Vagina (tissue), 2 donors: ENCODE data around the gene TRMT2A. TPM values are rescaled to one million over a fixed set of nuclear protein-coding genes. Genes with fewer than 3 reads are reported as not detected.

ENCODE experiments used
- DNase-seq, 2 donors: peaks; one replicate each; pipeline ENCODE4 v3.0.0-alpha.2; 2017; ENCODE audit errors: extremely low spot score in 2 of 2
- H3K27ac ChIP-seq: fragments of 200-600 bp; sonication (generic); one replicate; pipeline ENCODE4 v1.5.1; 2019
- H3K27me3 ChIP-seq: fragments of 200-600 bp; sonication (generic); one replicate; pipeline ENCODE4 v1.5.1; 2019
- H3K36me3 ChIP-seq, 2 donors: fragments of 200-600 bp; sonication (generic); one replicate each; pipeline ENCODE4 v1.5.1; 2017 to 2019
- H3K4me1 ChIP-seq: fragments of 200-600 bp; sonication (generic); one replicate; pipeline ENCODE4 v1.5.1; 2019
- H3K4me3 ChIP-seq, 2 donors: fragments of 200-600 bp; sonication (generic); 1 replicate in 1 of 2; 2 replicates in 1 of 2; pipeline ENCODE4 v1.5.1; 2016 to 2019
- H3K9me3 ChIP-seq: fragments of 200-600 bp; sonication (generic); one replicate; pipeline ENCODE4 v1.5.1; 2019
- CTCF ChIP-seq, 3 experiments: fragments of 450-650 bp in 2 of 3; fragments of 200-600 bp in 1 of 3; sonication (generic) in 1 of 3; IDR thresholded peaks; one replicate each; pipeline ENCODE4 v1.5.1; 2017 to 2019; ENCODE audit warnings: antibody characterized with exemption in 3 of 3, mild to moderate bottlenecking in 2 of 3, moderate library complexity in 2 of 3
- POLR2A ChIP-seq, 2 donors: fragments of 450-650 bp; IDR thresholded peaks; one replicate each; pipeline ENCODE4 v1.6.1; 2017; ENCODE audit warnings: antibody characterized with exemption in 2 of 2, mild to moderate bottlenecking in 2 of 2, moderate library complexity in 2 of 2
- POLR2AphosphoS5 ChIP-seq, 2 donors: sonication (generic); formaldehyde crosslinking; IDR thresholded peaks; one replicate each; pipeline ENCODE4 v1.9.0; 2017; ENCODE audit warnings: antibody characterized with exemption in 2 of 2, mild to moderate bottlenecking in 2 of 2, low read depth in 1 of 2; ENCODE audit not compliant: insufficient read depth in 1 of 2
- intact Hi-C: fragments of 100-400 bp; cut with DNase I; formaldehyde crosslinking; loops from one replicate; pipeline ENCODE4 v1.15.1; 2023
- total RNA-seq: library from RNA; depleted of rRNA; stranded (reverse); fragments of >200 nt; gene quantifications from one replicate; pipeline ENCODE4 v1.2.3, GENCODE V29; 2016

TRMT2A gene
- total RNA-seq, 1 donor from 2014 or later = 66.5 TPM

GRCh38 chr22:20156611-20157429 is 39.8 kb upstream of the TRMT2A start:
- Histone ChIP-seq H3K9me3 (no peaks in the 10 kb centered on the region), H3K27ac (no peak overlapping the region), H3K27me3 (no peaks in the 10 kb centered on the region), H3K4me1 (no peaks in the 10 kb centered on the region), H3K4me3 (no peak overlapping the region), H3K36me3 (no peaks in the 10 kb centered on the region)
- TF ChIP-seq POLR2A (IDR thresholded peaks at IDR 0.05) (no peak), CTCF (IDR thresholded peaks at IDR 0.05) (peak; percentile 100)
- intact Hi-C loops = loop anchor here (2.0 kb wide), 1 partner anchor 128 kb away; no protein-coding TSS in a partner anchor
- DNase-seq = no peak

- Histone ChIP-seq H3K27ac (no peak overlapping the region), H3K4me3 (no peak overlapping the region), H3K27me3 (no peaks in the 10 kb centered on the region), H3K9me3 (no peaks in the 10 kb centered on the region), H3K36me3 (no peaks in the 10 kb centered on the region), H3K4me1 (no peaks in the 10 kb centered on the region)
- intact Hi-C loops = loop anchor here (2.0 kb wide), 1 partner anchor 129 kb away; no protein-coding TSS in a partner anchor
- TF ChIP-seq CTCF (IDR thresholded peaks at IDR 0.05) (no peak), POLR2A (IDR thresholded peaks at IDR 0.05) (no peak), POLR2AphosphoS5 (IDR thresholded peaks at IDR 0.05; ENCODE audit: insufficient read depth in 1 of 2, low read depth in 1 of 2) (no peak)
- no peak for DNase-seq
Measured at GRCh38 chr22:20156042-20156389, 39.0 kb upstream of the TRMT2A start.

GRCh38 chr22:20155330-20156041 is 38.5 kb upstream of the TRMT2A start:
- no peaks in the 10 kb centered on the region for H3K9me3 ChIP-seq
- no peaks in the 10 kb centered on the region for H3K36me3 ChIP-seq
- peak overlapping the region in 1 of 2 donors; percentile 19 for H3K4me3 ChIP-seq
- H3K27me3 ChIP-seq = no peaks in the 10 kb centered on the region
- H3K27ac ChIP-seq = no peak overlapping the region
- DNase-seq = no peak
- TF ChIP-seq POLR2A (IDR thresholded peaks at IDR 0.05) = no peak
- TF ChIP-seq POLR2AphosphoS5 (IDR thresholded peaks at IDR 0.05; ENCODE audit: insufficient read depth in 1 of 2, low read depth in 1 of 2) = no peak
- no peak for TF ChIP-seq CTCF (IDR thresholded peaks at IDR 0.05)
- intact Hi-C loops = loop anchor here (2.0 kb wide), 1 partner anchor 129 kb away; no protein-coding TSS in a partner anchor
- no peaks in the 10 kb centered on the region for H3K4me1 ChIP-seq

- Histone ChIP-seq H3K4me1 (no peaks in the 10 kb centered on the region), H3K9me3 (no peaks in the 10 kb centered on the region), H3K36me3 (no peaks in the 10 kb centered on the region), H3K27me3 (no peaks in the 10 kb centered on the region), H3K27ac (no peak overlapping the region), H3K4me3 (peak overlapping the region in 1 of 2 donors; percentile 19)
- DNase-seq = no peak
- no peak for TF ChIP-seq CTCF (IDR thresholded peaks at IDR 0.05)
- TF ChIP-seq POLR2AphosphoS5 (IDR thresholded peaks at IDR 0.05; ENCODE audit: insufficient read depth in 1 of 2, low read depth in 1 of 2) = no peak
- no peak for TF ChIP-seq POLR2A (IDR thresholded peaks at IDR 0.05)
- intact Hi-C loops = no loop called here
Measured at GRCh38 chr22:20154602-20155187, 37.7 kb upstream of the TRMT2A start.
